ENCODE measurements around the gene TCEANC. TPM values are rescaled to one million over a fixed set of nuclear protein-coding genes. Genes with fewer than 3 reads are reported as not detected.

TCEANC gene
- total RNA-seq, 1 experiment from 2014 or later: 1.5 TPM

DNA sequence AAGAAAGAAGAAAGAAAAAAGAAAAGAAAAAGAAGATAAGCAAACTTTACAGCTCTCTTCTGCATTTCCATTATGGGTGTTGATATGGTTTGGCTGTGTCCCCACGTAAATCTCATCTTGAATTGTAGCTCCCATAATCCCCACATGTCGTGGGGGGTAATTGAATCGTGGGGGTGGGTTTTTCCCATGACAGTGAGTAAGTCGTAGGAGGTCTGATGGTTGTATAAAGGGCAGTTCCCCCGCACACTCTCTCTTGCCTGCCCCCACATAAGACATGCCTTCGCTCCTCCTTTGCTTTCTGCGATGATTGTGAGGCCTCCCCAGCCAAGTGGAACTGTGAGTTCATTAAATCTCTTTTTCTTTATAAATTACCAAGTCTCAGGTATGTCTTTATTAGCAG is 28.7 kb downstream of the TCEANC start:
- no peak overlapping the region for H3K4me3 ChIP-seq

DNA sequence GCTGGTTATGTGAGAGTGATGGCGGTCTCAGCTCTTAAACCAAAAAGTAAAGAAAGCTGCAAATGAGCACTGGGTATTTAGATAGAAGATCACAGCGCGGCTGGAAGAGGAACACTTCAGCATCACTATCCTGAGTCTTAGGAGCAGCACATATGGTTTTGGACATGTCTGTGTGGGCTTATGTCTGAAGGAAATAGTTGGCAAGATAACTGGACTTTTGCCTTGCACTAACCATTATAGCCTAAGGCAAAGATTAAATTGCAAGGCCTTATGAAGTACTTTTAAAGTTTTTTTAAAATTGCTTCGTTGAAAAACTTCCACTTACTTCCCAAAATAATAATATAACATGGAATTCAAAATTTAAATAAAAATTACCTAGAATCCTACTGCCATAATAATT is 31.4 kb downstream of the TCEANC start:
- no peak for DNase-seq
- no peaks in the 10 kb centered on the region for H3K9me3 ChIP-seq
- no peaks in the 10 kb centered on the region for H3K36me3 ChIP-seq
- H3K4me3 ChIP-seq: no peak overlapping the region
- no peaks in the 10 kb centered on the region for H3K27me3 ChIP-seq

More for the DNA sequence above, 28.7 kb downstream of the TCEANC start:
- no peak for DNase-seq
- no peaks in the 10 kb centered on the region for H3K36me3 ChIP-seq
- no peaks in the 10 kb centered on the region for H3K9me3 ChIP-seq
- H3K27me3 ChIP-seq: no peaks in the 10 kb centered on the region

DNA sequence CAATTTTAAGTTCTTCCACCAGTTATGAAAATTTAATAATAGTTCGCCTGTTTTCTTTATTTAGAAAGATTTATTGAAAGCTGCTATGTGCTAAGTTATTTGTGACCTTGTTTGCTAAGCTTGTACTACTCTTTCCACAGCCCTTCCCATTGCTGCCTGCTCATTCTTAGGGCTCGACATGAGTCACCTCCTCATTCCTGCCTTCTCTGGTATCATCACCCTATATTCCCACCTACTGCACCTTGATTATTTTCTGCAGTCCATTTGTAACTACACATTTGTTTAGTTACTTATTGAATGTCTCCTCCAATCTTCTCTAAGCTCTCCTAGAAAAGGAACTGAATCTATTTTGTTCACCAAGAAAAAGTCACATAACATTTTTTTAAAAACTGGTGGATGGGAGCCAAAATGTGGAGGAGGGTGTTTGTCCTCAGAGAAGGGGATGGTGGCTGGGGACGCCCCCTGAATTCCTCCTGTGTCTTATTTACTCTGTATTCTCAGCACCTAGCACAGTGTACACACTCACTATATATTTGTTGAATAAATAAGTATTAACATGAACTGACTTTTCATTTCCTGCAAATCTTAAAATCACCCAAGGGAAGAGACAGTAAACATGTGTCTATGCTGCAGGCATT is 32.3 kb downstream of the TCEANC start:
- no peaks in the 10 kb centered on the region for H3K9me3 ChIP-seq
- no peak for DNase-seq
- H3K27me3 ChIP-seq: no peaks in the 10 kb centered on the region
- H3K36me3 ChIP-seq: no peaks in the 10 kb centered on the region
- H3K4me3 ChIP-seq: no peak overlapping the region

DNA sequence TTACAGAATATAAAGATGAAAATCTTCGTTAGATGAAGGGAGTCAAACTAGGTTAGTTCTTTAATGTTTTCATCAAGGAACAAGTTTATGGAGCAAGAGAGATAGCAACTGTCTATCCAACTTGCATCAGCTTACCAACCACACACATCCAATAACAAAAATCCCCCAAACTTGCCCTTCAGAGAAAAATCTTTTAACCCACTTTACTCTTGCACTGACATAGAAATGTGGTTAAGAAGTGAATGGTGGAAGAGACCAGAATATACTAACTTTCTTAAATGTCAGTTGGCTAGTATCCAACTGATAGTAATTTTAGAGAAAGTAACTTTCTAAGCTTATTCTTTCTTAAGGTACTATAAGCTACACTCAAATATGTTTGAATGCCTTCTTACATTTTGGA is 34.3 kb downstream of the TCEANC start:
- Histone ChIP-seq H3K27me3 (no peaks in the 10 kb centered on the region), H3K36me3 (peaks cover 3% of the 10 kb centered on the region; the same call in 1 of the 2 replicates), H3K4me3 (no peak overlapping the region), H3K9me3 (no peaks in the 10 kb centered on the region)
- DNase-seq: no peak

DNA sequence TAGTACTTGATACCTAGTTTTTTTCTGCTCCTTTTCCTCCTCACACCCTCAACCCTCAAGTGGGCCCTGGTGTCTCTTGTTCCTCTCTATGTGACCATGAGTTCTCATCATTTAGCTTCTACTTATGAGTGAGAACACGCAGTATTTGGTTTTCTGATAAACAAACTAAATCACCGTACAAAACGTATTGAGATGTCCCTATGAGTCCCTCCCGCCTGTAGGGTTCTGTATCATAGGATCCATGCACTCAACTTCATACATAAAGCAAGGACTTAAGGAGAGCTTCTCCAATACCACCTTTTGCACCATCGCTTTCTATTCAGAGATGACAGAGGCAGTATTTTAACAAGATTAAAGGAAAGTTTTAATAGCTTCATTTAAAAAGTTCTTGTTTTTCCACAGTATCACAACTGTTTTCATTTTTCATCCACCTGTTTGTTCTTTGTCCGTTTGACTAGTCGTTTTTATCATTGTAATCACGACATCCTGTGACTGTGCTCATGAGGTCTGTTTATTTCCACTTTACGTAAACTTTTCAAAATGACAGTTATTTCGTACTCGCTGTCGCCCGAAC is 35.5 kb downstream of the TCEANC start:
- Histone ChIP-seq H3K36me3 (peaks cover 3% of the 10 kb centered on the region; the same call in 1 of the 2 replicates), H3K9me3 (no peaks in the 10 kb centered on the region), H3K27me3 (no peaks in the 10 kb centered on the region), H3K4me3 (peak overlapping the region; percentile 76)
- no peak for DNase-seq

DNA sequence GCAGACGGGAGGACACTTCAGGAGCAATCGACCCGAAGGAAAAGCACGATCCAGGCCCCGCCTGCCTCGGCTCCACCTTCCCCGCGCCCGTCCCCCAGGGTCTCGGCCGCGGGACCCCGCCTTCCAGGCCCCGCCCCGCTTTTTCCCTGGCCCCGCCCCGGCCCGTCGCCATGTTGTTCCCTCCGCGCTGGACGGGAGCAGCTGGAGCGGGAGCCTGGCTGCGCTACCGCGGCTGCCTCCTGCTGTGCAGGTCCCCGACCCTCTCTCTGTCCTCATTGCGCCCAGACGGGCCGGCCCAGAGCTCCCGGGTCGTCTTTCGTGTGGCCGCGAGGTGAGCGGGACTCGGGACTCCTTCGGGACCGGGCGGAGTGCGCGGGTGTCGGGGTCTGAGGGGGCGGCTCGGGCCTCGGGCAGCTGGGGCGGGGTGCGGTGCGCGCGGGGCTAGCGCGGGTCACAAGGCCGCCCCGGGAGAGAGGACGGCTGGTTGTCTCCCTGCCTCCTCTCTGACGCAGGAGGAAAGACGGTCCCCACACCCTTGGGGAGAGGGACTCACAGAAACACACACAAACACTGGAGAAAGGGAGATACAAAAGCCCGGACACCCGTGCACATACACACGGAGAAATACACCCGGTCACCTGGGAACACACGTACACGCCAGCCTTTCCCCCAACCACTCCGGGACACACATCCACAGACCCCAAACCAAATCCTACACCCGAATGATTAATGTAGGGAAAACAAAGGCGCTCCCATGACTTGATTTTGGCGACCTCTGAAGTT is 36.2 kb downstream of the TCEANC start, which contains the start of gene RAB9A:
RAB9A (plus strand) TSS at position 171 of the 783 bp plus-strand sequence. CDS start 19,619 bp downstream, outside the sequence.
- peak; percentile 79 for DNase-seq
- no peaks in the 10 kb centered on the region for H3K27me3 ChIP-seq
- H3K4me3 ChIP-seq: peak within 1 kb of the TSS; percentile 76
- peaks cover 3% of the 10 kb centered on the region; the same call in 1 of the 2 replicates for H3K36me3 ChIP-seq
- no peaks in the 10 kb centered on the region for H3K9me3 ChIP-seq

DNA sequence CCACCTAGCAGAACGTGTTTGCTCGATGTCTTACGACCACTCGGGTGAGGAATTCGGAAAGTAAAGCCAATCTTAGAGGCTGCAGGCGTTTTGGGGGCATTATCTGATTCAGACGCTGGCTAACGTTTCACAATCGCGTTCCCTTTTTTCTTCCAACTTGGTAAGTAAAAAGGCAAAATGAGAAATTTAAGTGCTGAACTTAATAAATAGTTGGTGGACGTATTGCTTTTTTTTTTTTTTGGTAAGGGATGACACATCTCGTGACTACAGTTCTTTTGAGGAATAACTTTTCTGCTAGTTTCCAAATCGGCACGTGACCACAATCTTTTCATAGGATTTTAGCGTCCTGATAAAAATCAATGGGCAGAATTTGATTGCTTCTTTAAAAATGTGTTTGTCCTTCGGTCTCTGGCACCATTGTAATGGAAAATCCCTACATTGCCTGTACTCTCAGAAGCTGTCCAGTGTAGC is 36.8 kb downstream of the TCEANC start:
- Histone ChIP-seq H3K4me3 (peak overlapping the region; percentile 76), H3K9me3 (no peaks in the 10 kb centered on the region), H3K36me3 (peaks cover 3% of the 10 kb centered on the region; the same call in 1 of the 2 replicates), H3K27me3 (no peaks in the 10 kb centered on the region)
- no peak for DNase-seq

DNA sequence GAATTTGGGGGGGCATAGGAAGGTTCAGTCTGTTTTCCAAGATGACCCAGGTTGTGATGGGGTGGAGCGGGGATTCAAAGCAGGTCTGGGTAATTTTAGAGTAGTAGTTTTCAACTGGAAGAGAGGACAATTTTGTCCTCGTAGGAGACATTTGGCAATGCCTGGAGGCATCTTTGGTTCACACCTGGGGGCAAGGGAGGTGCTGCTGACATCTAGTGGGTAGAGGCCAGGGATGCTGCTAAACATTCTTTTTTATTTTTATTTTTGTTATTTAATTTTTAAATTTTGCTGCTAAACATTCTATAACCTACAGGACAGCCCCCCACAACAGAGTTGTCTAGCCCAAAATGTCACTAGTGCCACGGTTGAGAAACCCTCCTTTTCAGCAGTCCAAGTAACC is 37.9 kb downstream of the TCEANC start:
- DNase-seq: no peak
- Histone ChIP-seq H3K36me3 (peaks cover 3% of the 10 kb centered on the region; the same call in 1 of the 2 replicates), H3K4me3 (peak overlapping the region; percentile 76; the same call in 1 of the 2 replicates), H3K27me3 (no peaks in the 10 kb centered on the region), H3K9me3 (no peaks in the 10 kb centered on the region)

DNA sequence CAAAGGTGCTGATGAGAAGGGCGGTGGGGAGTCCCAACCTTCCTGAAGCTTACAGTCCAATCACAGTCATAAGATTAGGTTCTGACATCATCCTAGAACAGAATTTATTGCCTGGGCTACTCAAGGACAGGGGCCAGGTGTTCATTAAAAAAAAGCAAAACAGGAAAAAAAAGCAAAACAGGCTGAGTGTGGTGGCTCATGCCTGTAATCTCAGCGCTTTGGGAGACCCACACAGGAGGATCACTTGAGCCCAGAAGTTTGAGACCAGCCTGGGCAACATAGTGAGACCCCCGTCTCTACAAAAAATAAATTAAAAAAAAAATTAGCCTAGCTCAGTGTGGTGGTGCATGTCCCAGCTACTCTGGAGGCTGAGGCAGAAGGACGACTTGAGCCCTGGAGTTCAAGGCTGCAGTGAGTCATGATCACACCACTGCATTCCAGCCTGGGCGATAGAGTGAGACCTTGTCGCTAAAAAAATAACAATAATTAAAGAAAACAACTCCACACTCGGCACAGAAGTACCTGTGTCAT is 39.0 kb downstream of the TCEANC start:
- H3K4me3 ChIP-seq: no peak overlapping the region
- no peaks in the 10 kb centered on the region for H3K27me3 ChIP-seq
- H3K9me3 ChIP-seq: no peaks in the 10 kb centered on the region
- H3K36me3 ChIP-seq: peaks cover 3% of the 10 kb centered on the region; the same call in 1 of the 2 replicates
- DNase-seq: no peak

DNA sequence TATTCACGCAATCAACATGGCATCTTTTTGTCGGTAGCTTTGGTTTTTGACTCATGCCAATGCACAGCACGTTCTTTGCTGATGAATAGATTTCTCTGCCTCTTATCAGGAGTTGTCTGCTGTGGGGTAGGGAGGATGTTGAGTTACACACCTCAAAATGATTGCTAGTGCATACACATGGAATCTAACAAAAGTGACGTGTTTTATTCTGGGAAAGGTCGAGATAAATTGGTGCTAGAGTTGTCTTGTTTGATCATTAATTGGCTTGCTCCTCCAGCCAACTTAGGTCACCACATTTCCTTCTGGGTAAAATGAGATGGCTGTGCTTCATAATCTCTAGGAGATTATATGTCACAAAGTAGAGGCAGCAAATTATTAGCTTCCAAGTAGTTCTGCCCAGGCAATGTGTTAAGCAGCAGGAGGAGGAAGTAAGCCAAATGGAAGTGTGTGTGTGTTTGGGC is 39.9 kb downstream of the TCEANC start:
- no peak for DNase-seq
- H3K4me3 ChIP-seq: no peak overlapping the region
- peaks cover 3% of the 10 kb centered on the region; the same call in 1 of the 2 replicates for H3K36me3 ChIP-seq
- no peaks in the 10 kb centered on the region for H3K9me3 ChIP-seq
- H3K27me3 ChIP-seq: no peaks in the 10 kb centered on the region

DNA sequence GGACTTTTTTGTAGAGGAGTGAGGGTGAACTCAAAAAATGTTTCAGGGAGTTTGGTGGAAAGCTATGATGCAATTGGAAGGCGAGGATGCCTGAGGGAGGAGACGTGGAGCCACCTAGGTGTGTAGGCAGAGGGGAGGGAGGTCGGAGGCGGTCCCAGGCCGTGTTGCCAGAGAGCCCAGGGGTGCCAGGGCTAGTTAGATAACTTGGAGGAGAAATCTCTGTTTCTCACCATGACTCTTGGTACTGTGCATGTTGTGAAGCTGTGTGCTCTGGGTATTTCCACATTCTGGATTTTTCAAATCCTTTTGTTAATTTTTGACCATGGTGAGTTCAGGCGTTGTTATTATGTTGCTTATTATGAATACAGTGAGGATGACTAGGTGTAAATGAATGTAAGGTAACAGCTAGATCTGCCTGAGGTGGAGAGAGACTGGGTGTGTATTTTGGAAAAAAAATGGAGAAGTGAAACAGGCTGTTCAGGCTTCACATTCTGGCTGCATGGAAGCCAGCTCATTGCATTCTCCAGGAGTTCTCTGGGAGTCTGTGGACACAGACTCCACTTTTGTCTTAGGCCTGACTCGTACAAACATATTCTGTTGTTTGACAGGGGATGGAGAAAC is 40.5 kb downstream of the TCEANC start:
- Histone ChIP-seq H3K36me3 (peaks cover 3% of the 10 kb centered on the region; the same call in 1 of the 2 replicates), H3K9me3 (no peaks in the 10 kb centered on the region), H3K27me3 (no peaks in the 10 kb centered on the region), H3K4me3 (no peak overlapping the region)
- DNase-seq: no peak

DNA sequence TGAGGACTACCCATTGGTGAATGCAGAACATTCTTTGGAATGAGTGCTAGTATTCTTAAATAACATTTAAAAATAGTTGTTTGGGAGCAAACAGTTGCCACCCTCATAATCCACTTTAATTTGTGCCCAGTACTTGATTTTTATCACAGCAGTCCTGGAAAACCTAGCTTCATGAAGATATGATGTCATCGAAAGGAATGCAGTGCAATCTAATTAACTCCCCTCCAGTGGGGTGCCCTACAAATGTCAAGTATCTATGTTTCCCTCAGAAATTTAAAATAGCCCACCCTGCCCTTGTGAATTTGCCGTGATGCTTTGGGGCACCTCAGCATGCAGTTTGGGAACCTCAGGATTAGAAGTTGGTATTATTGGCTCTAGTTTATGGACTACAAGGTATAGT is 41.4 kb downstream of the TCEANC start:
- DNase-seq: no peak
- Histone ChIP-seq H3K27me3 (no peaks in the 10 kb centered on the region), H3K36me3 (peaks cover 3% of the 10 kb centered on the region; the same call in 1 of the 2 replicates), H3K9me3 (no peaks in the 10 kb centered on the region), H3K4me3 (no peak overlapping the region)

DNA sequence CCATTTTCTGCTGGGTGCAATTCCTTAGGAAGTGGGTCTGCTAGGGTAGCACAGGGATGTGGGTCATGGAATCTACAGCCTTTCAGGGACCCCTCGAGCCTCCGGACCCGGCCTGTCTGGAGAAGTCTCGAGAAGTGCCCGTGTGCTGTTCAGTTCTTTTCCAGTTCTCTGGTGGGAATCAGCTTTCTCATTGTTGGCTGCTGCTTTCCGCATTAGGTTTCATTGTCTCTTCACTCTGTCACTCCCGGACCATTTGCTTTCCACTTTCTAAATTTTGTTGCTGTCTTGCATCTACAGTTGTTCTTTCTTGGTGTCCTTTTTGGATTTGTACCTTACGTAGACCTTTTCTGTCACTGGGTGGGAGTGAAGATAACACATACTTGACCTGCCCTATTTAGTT is 42.0 kb downstream of the TCEANC start:
- H3K4me3 ChIP-seq: no peak overlapping the region
- no peaks in the 10 kb centered on the region for H3K27me3 ChIP-seq
- peaks cover 3% of the 10 kb centered on the region; the same call in 1 of the 2 replicates for H3K36me3 ChIP-seq
- no peaks in the 10 kb centered on the region for H3K9me3 ChIP-seq
- no peak for DNase-seq

DNA sequence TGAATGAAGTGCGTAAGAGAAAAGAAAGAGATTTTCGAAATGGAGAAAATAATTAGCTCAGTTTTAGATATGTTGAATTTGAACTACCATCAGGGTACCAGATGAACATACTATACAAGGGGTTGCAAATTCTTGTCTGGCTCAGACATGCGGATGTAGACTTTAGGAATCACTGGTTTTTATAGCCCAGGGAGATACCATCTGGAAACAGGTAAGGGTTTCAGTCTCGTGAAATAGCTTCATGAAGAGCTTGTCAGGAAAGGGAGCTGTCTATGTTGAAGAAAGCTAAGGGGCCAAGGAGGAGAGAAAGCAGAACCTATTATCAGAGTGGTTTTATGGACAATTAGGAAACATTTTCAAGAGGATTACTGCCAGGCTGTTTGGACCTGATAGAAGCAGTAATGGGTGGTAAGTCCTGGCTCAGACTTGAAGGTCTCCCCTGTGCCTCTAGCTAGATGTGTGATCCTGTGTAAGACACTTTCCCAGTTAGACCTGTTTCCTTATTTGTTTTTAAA is 42.7 kb downstream of the TCEANC start:
- H3K36me3 ChIP-seq: peaks cover 3% of the 10 kb centered on the region; the same call in 1 of the 2 replicates
- H3K4me3 ChIP-seq: no peak overlapping the region
- DNase-seq: no peak
- H3K9me3 ChIP-seq: no peaks in the 10 kb centered on the region
- no peaks in the 10 kb centered on the region for H3K27me3 ChIP-seq

DNA sequence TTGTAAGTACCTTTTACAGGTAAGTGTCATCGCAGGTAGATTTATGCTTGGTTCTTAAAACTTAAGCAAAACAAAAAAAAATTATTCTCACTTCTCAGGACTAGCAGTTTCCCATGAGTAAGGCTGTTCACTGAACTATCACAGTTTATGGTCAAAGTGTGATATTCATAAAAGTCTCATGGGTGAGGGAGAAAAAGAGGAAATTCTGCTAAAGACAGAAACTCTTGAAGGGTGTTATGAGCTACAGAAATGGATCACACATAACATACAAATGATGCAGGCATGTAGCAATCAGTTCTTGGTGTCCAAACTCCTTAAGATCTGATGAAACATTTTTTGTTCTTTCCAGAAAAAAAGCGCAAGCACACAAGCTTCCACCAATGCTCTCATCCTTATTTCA is 44.5 kb downstream of the TCEANC start:
- Histone ChIP-seq H3K27me3 (no peaks in the 10 kb centered on the region), H3K4me3 (no peak overlapping the region), H3K9me3 (no peaks in the 10 kb centered on the region), H3K36me3 (no peaks in the 10 kb centered on the region; the same call in 1 of the 2 replicates)
- no peak for DNase-seq

DNA sequence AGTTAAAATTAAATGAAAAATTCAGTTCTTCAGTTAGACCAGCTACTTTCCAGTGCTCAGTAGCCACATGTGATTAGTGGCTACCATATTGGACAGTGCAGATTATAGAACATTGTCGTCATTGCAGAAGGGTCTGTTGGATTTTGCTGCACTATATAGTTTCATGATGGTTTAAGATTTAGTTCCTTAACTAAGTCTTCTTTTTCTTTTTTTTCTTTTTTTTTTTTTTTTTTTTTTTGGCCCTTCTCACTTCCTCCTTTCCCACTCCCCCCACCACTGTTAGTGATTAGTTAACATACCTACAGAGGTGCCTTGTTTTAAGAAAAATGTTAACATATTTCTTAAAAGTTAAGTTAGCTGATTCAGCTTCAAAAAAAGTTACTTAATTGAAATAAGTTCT is 45.0 kb downstream of the TCEANC start:
- no peak for DNase-seq
- no peak overlapping the region for H3K4me3 ChIP-seq
- H3K9me3 ChIP-seq: no peaks in the 10 kb centered on the region
- no peaks in the 10 kb centered on the region for H3K27me3 ChIP-seq
- no peaks in the 10 kb centered on the region; the same call in 1 of the 2 replicates for H3K36me3 ChIP-seq

All from MG63 (cell line).